Thyroid gland (tissue), 4 donors: ENCODE measurements around the gene TBC1D5. TPM values are rescaled to one million over a fixed set of nuclear protein-coding genes. Genes with fewer than 3 reads are reported as not detected.

Source experiments
- DNase-seq, 2 donors: peaks; one replicate each; pipeline ENCODE4 v3.0.0-alpha.2; 2019
- H3K27ac ChIP-seq, 3 donors: fragments of 200-600 bp; sonication (generic); 1 replicate in 2 of 3; 2 replicates in 1 of 3; pipeline ENCODE4 v1.5.1; 2016 to 2019; ENCODE audit warnings: mild to moderate bottlenecking in 1 of 3, moderate library complexity in 1 of 3
- H3K27me3 ChIP-seq: fragments of 200-600 bp; sonication (generic); one replicate; pipeline ENCODE4 v1.5.1; 2019
- H3K36me3 ChIP-seq, 2 donors: fragments of 200-600 bp; sonication (generic); one replicate each; pipeline ENCODE4 v1.5.1; 2016 to 2019
- H3K4me1 ChIP-seq, 2 donors: fragments of 200-600 bp; sonication (generic); one replicate each; pipeline ENCODE4 v1.5.1; 2017 to 2019
- H3K4me3 ChIP-seq, 3 donors: fragments of 200-600 bp; sonication (generic); replicated peaks in 1 of 3; 1 replicate in 2 of 3; 2 replicates in 1 of 3; pipeline ENCODE4 v1.5.1; 2016; ENCODE audit warnings: mild to moderate bottlenecking in 1 of 3
- H3K9me3 ChIP-seq: fragments of 200-600 bp; sonication (generic); one replicate; pipeline ENCODE4 v1.5.1; 2017
- CTCF ChIP-seq, 6 experiments: fragments of 200-600 bp in 3 of 6; fragments of 450-650 bp in 3 of 6; sonication (generic) in 3 of 6; IDR thresholded peaks; one replicate each; pipeline ENCODE4 v1.5.1; 2016 to 2019; ENCODE audit warnings: antibody characterized with exemption in 6 of 6, mild to moderate bottlenecking in 2 of 6, inconsistent platforms in 1 of 6, moderate library complexity in 1 of 6
- POLR2A ChIP-seq, 2 donors: fragments of 450-650 bp; IDR thresholded peaks; one replicate each; pipeline ENCODE4 v1.6.1; 2017; ENCODE audit warnings: antibody characterized with exemption in 2 of 2, mild to moderate bottlenecking in 2 of 2, moderate library complexity in 1 of 2
- WGBS, 2 donors: methylation state at CpG; one replicate each; pipeline ENCODE4 v1.1.5; 2017; 5-methylcytosine and 5-hydroxymethylcytosine counted together
- intact Hi-C: fragments of 100-400 bp; cut with DNase I; formaldehyde crosslinking; loops from one replicate; pipeline ENCODE4 v1.15.1; 2023
- total RNA-seq, 4 donors: library from RNA; depleted of rRNA; stranded (reverse); fragments of >200 nt; gene quantifications; one replicate each; pipeline ENCODE4 v1.2.3, GENCODE V29; 2016

The TBC1D5 gene
- total RNA-seq, 4 donors from 2014 or later = 115 to 141 (median 133) TPM

GRCh38 chr3:17201538-17201937, 540.9 kb downstream of the TBC1D5 start:
- intact Hi-C loops = no loop called here

GRCh38 chr3:17195856-17196604, 546.4 kb downstream of the TBC1D5 start:
- peaks cover 0 to 5% of the 10 kb centered on the region in 2 donors for H3K4me1 ChIP-seq
- WGBS, 2 donors = 62 to 63% methylated on average over 5 of the region's 5 CpGs
- H3K27ac ChIP-seq = no peak overlapping the region
- no peak for DNase-seq
- no peaks in the 10 kb centered on the region for H3K27me3 ChIP-seq
- no peaks in the 10 kb centered on the region for H3K36me3 ChIP-seq
- H3K9me3 ChIP-seq = no peaks in the 10 kb centered on the region
- TF ChIP-seq POLR2A (IDR thresholded peaks at IDR 0.05) = no peak
- no peak for TF ChIP-seq CTCF (IDR thresholded peaks at IDR 0.05)
- H3K4me3 ChIP-seq = no peak overlapping the region
- intact Hi-C loops = no loop called here

More at GRCh38 chr3:17201538-17201937, 540.9 kb downstream of the TBC1D5 start:
- no peak overlapping the region for H3K4me3 ChIP-seq
- TF ChIP-seq CTCF (IDR thresholded peaks at IDR 0.05) (no peak), POLR2A (IDR thresholded peaks at IDR 0.05) (no peak)
- no peak overlapping the region for H3K27ac ChIP-seq
- H3K27me3 ChIP-seq = no peaks in the 10 kb centered on the region
- DNase-seq = no peak
- no peaks in the 10 kb centered on the region for H3K9me3 ChIP-seq
- peaks cover 0 to 4% of the 10 kb centered on the region in 2 donors for H3K36me3 ChIP-seq
- no peaks in the 10 kb centered on the region for H3K4me1 ChIP-seq
- WGBS, 2 donors = 94 to 96% methylated on average over 2 of the region's 2 CpGs

GRCh38 chr3:17195192-17195611, 547.2 kb downstream of the TBC1D5 start:
- Histone ChIP-seq H3K4me3 (no peak overlapping the region), H3K27me3 (no peaks in the 10 kb centered on the region), H3K36me3 (no peaks in the 10 kb centered on the region), H3K4me1 (peaks cover 0 to 5% of the 10 kb centered on the region in 2 donors), H3K9me3 (no peaks in the 10 kb centered on the region), H3K27ac (no peak overlapping the region)
- intact Hi-C loops = no loop called here
- 53 to 68% methylated on average over 3 of the region's 3 CpGs for WGBS, 2 donors
- no peak for DNase-seq
- TF ChIP-seq CTCF (IDR thresholded peaks at IDR 0.05) (no peak), POLR2A (IDR thresholded peaks at IDR 0.05) (no peak)

GRCh38 chr3:17194116-17194515, 548.3 kb downstream of the TBC1D5 start:
- peaks cover 0 to 5% of the 10 kb centered on the region in 2 donors for H3K4me1 ChIP-seq
- H3K27ac ChIP-seq = no peak overlapping the region
- H3K4me3 ChIP-seq = no peak overlapping the region
- no peak for DNase-seq
- no peaks in the 10 kb centered on the region for H3K27me3 ChIP-seq
- no peaks in the 10 kb centered on the region for H3K36me3 ChIP-seq
- TF ChIP-seq POLR2A (IDR thresholded peaks at IDR 0.05) (no peak), CTCF (IDR thresholded peaks at IDR 0.05) (no peak)
- no peaks in the 10 kb centered on the region for H3K9me3 ChIP-seq
- intact Hi-C loops = no loop called here
- 93 to 100% methylated on average over 5 of the region's 5 CpGs for WGBS, 2 donors

GRCh38 chr3:17192995-17193394, 549.4 kb downstream of the TBC1D5 start:
- Histone ChIP-seq H3K4me1 (peaks cover 0 to 5% of the 10 kb centered on the region in 2 donors), H3K27me3 (no peaks in the 10 kb centered on the region), H3K9me3 (no peaks in the 10 kb centered on the region), H3K36me3 (no peaks in the 10 kb centered on the region), H3K4me3 (no peak overlapping the region), H3K27ac (no peak overlapping the region)
- TF ChIP-seq POLR2A (IDR thresholded peaks at IDR 0.05) (no peak), CTCF (IDR thresholded peaks at IDR 0.05) (no peak)
- WGBS, 2 donors = 79 to 86% methylated on average over 2 of the region's 2 CpGs
- DNase-seq = no peak
- intact Hi-C loops = no loop called here
